22Rv1 (cell line): ENCODE results near the gene HEPACAM2.

ENCODE experiments used
- CTCF ChIP-seq: fragments of 450-650 bp; IDR thresholded peaks from 2 replicates; pipeline ENCODE4 v1.5.1; 2017; ENCODE audit warnings: mild to moderate bottlenecking
- ZFX ChIP-seq: fragments of 450-650 bp; IDR thresholded peaks from 2 replicates; pipeline ENCODE4 v1.6.1; 2017; ENCODE audit warnings: antibody characterized with exemption, borderline replicate concordance

- peak; percentile 28; the same call in 1 of the 2 replicates for TF ChIP-seq CTCF
- no peak for TF ChIP-seq ZFX
Observed at GRCh38 chr7:93175219-93175618, 51.0 kb downstream of the HEPACAM2 start.
